HG03432 (cell line): ENCODE results near the gene NFKBIL1.
"Not testable (repeated sequence)": the region's sequence is repeated elsewhere in the genome, so short reads cannot be mapped to it uniquely, and the experiment has no call there.

ENCODE experiments used
- ATAC-seq: cut with Tn5 transposase; IDR thresholded peaks from one replicate; pipeline ENCODE4 v1.9.1; 2021; ENCODE audit warnings: mild to moderate bottlenecking, moderate library complexity; ENCODE audit not compliant: unreplicated experiment

NFKBIL1 gene

DNA sequence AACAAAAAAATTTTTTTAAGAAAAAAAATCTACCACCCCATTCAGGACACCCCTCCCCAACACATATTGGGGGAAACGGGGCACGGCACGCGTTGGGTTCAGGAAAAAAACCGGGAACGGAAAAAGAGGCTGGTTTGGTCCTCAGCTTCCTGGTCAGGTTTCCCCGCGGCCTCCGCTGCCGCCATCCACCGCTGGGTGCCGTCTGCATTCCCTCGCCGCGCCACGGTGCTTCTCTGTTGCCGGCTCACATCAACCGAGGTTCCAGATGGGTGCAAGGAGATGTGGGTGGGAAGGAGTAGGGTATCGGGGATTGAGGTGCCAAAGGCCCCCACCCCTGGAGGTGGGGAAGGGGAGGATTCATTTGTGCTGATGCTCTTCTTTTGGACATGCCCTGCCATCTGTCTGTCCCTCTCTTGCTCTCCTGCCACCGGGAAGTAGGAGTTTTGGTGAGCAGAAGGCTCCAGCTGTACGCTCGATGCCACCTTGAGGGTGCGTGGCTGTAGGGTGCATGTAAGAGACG lies 12.8 kb upstream of the NFKBIL1 start:
- ATAC-seq, result no peak

DNA sequence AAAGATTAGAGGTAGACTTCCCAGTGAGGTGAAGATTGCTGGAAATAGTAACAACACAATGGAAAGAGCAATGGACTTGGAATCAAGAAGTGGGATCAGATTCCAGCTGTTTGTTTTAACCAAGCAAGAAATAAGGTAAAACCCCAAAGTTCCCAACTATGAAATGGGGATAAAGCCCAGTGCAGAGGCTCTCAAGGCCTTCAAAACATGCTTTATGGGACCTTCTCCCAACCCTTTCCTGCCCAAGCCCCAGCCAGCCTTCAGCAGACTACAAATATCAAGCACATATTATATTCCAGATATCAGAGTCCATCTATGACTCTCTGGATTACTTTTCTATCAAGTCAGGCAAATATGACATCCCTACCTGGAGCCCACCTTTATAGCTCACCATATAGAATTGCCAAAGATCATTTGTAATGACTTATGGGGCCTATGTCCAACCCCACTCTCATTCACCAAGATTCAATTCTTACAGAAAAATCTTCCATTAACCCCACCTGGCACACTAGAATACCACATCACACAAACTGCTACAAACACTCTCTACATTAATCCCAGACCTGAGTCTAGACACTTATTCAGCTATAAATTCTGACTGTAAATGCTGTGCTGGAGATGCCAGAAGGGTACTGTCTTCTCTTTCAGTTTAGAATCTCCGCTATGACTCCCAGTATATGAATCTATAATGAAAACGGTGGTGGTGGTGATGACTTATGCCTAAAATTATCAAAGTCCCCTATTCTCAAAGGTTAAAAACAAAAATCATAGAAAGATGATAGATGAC lies 11.7 kb upstream of the NFKBIL1 start:
- no peak for ATAC-seq

DNA sequence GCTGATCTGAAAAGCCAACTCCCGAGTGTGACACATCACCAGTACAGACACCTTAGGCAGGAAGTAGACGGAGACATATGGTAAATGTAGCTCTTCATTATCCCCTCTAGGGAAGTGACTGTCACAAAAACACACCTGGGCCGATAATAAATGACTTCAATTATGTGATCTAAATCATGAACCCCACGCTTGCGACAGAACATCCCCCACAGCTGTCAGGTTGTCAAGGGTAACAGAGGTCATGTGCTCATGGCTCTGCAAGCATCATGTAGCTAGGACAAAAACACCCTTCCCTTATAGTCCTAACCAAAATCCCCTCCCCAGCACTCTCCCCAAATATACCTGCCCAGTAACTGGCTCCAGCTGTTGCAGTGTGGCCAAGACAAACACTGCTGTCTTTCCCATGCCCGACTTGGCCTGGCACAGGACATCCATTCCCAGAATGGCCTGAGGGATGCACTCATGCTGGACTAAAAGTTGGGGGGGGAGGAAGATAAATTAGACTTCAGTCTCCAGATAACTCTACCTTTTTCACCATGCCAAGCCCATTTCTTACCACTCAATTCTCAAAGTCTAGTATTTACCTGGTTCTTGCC lies 8.5 kb upstream of the NFKBIL1 start:
- ATAC-seq, result no peak

DNA sequence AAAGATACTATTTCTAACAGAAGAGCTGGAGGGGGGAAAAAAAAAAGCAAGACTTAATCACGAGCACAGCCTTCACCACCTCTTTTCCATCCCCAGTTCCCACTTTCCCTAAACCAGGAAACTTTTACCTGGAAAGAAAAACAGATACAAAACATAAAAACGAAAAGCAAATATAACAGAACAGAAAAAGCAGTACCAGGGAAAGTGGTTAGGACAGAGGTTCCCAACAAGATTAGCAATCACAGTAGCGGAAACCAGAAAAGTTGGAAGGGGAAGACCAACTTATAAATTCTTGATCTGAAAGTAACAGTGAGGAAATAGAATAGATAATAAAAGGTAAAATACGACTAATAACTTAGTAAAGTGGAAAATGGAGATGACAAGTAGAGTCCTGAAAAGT lies 6.8 kb upstream of the NFKBIL1 start:
- ATAC-seq, result no peak

DNA sequence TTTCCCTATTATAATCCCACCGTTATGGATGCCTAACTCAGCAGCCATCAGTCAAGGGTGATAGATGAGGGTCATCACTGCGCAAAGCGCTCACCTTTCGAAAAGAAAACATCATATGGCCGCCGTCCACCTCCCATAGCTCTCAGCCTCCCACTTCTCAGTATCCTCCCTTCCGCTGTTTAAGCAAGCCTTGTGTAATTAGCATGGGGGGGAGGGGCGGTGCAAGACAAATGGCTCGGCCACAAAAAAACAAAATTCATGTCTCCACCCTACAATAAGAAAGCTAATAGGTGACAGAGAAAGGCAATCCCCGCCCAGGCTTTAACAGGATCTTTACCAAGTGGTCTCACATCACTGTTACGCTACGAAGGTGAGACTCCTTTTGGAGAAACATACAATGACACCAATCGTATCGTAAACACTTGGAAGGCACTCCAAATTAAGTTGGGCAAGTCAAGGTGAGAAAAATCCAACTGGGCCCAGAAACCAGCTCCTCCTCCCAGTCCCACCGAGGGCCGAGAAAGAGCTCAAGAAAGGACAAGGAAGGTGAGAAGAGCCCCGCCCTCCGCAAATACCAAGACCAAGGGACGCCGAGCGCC lies 6.2 kb upstream of the NFKBIL1 start:
- no peak for ATAC-seq

DNA sequence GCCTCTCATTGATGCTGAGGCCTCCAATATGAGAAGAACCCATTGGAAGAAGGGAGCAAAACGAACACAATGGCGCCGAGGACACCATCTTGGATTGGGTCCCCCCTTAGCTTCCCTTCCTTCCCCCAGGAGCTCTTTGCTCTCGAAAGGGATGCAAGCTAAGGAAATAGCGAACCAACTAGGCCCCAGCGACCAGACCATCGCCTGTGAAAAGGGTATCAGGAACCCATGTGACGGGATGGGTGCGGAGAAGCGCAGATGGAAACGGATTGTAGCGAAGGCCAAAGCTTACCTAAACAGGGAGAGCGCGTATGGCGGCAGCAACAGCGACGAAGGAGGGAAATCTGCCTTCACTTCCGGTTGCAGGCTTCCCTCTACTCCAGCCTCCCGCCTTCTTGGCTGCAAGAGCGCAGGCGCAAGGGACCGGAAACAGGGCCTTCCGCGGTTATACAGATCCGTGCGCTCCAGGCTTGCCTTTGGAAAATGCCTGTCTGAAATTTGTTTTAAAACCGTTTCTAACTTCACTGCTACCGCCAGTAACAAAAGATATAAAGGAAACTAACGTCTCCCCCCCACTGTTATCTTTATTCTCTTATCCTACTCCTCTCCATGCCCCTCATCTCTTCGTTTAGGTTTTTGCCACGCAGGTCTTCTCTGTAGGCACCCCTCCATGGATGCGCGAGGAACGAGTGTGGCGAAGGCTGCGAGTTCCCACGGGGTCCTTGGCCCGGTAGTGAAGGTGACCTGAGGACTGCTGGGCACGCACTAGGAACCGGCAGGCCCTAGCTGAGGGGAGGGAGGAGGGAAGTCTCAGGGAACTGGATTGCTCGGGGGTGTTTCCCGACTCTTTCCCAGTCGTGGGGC lies 5.5 kb upstream of the NFKBIL1 start, which contains the start of gene DDX39B:
Gene DDX39B, minus strand, starts transcription at position 346 of the 864 bp plus-strand sequence. CDS start 1,471 bp downstream, outside the sequence.
- ATAC-seq, result peak; percentile 76

DNA sequence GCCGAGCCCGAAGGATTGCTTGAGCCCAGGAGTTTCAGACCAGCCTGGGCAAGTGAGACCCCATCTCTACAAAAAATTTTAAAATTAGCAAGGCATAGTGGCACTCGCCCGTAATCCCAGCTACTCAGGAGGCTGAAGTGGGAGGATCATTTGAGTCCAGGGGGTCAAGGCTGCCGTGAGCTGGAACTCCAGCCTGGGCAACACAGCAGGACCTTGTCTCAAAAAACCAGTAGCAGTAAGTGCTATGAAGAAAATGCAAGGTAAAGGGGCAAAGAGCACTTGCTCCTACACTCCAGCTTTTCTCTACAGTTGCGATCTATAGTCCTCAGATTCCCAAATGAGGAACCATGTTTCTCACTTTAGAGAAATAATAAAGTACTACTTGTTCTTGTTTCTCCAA lies 3.8 kb upstream of the NFKBIL1 start:
- ATAC-seq, result no peak

DNA sequence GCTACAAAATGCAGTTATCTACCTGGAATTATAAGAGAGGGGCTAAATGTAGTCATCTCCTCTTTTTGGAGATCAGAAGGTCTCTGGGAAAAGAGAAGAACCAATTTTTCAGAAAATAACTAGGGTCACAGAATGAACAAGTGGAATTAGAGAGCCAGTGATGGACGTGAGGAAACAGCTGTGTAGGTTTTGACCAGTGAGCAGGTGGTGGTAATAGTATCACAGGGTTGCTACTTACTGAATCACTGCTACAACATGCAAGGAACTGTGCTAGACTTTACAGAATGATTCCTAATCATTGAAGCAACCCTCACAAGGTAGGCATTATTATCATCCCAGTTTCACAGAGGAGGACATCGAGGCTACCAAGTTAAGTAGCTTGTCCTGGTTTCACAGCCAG lies 2.7 kb upstream of the NFKBIL1 start:
- ATAC-seq, result no peak

DNA sequence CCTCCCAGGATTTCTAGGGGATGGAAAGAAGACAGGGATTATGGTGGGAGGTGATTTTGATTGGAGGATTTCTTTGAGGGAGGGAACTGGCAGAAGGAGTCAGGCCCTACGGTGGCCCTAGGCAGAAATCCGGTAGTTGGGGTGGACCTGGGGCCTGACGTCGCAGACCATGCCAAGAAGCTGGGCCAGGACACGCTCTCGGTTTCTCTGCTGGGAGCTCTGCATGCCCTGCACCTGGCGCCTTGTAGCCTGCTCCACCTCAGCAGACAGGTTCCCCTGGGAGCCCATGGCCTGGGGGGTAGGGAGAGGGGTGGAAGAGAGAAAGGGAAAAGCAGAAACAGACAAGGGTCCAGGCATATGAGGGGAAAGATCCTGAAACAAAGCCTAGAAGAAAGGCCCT lies 2.1 kb upstream of the NFKBIL1 start:
- ATAC-seq, result no peak

DNA sequence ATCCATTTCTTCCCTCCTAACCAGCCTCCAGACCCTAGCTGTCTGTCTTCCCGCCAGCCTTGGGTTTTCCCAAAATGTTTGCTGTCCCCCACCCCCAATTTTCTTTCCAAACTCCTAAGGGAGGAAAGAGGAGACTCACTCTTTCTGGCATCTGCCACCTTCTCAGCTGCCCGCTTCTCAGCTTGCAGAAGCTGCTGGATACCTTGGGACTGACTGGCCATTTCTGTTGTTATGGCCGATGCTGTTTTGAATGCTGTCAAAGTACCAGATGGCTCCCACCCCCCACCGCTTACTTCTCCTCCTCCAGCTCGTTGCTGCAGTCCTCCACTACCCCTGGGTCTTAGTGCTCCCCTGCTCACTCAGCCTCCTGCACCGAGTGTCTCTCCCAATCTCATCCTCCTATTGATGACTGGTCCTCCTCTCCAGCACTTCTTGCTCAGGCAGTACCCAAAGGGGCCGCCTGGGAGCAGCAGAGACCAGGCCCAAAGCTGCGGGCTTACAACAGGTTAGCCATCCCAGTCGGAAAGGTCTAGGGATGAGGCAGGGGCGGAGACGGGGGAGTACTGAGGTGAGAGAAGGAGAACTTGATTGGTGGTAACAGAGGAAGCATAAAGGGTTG lies 960 bp upstream of the NFKBIL1 start, which contains the start of gene ATP6V1G2:
Gene ATP6V1G2, minus strand, starts transcription at position 270 of the 619 bp plus-strand sequence. Its CDS starts 49 bp downstream, at position 221.
- ATAC-seq, result peak; percentile 43

DNA sequence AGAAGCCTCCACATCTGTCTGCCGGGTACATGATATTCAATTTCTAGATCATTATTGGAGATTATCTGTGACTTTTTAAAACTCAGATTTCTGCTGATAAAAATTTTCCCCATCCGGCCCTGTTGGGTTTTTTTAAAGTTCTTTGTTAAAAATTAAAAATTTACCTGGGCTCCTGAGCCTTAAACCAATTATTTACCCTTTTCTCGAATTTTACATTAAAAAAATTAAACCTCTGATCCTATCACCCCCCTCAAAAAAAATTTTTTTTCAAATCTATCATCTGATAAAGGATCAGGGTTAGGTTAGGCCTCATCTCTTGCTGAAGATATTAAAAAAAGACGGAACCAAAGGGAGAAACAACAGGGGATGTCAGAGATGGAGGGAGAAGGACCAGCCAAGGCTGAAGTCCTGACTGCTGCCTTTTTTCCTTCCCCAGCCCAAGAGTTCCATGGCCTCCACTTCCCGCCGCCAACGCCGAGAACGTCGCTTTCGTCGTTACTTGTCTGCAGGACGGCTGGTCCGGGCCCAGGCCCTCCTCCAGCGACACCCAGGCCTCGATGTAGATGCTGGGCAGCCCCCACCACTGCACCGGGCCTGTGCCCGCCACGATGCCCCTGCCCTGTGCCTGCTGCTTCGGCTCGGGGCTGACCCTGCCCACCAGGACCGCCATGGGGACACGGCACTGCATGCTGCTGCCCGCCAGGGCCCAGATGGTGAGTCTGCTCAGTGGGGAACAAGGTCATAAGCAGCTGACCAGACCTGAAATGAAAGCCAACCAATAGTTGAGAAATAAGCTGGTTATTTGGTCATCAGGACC lies 527 bp downstream of the NFKBIL1 start:
- ATAC-seq, result no peak

DNA sequence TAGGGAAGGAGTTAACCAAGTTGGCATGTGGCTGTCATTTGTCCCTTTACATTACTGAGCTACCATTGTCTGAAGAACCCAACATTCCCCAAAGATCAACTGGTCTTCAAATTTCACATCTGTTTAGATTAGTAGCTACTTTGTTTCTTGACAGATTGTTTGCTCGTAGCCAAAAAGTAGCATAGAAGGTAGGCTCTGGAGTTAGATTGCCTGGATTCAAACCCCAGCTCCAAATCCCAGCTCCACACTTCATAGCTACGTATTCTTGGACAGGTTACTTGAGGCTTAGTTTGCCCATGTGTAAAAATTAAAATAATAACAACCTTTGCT lies 1.1 kb downstream of the NFKBIL1 start:
- no peak for ATAC-seq

DNA sequence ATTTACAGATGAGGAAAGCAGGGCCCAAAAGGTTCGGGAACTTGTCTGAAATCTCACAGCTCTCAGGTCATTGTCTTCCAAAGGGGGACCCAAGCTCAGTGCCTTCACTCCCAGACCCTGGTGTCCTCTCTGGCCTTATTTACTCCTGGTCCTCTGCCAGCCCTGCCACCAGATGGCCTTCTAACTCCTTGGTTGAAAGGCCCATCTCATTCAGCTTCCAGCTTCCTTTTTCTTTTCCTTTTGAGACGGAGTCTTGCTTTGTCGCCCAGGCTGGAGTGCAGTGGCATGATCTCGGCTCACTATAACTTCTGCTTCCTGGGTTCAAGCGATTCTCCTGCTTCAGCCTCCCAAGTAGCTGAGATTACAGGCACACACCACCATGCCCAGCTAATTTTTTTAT lies 4.0 kb downstream of the NFKBIL1 start:
- ATAC-seq, result not testable (repeated sequence)

DNA sequence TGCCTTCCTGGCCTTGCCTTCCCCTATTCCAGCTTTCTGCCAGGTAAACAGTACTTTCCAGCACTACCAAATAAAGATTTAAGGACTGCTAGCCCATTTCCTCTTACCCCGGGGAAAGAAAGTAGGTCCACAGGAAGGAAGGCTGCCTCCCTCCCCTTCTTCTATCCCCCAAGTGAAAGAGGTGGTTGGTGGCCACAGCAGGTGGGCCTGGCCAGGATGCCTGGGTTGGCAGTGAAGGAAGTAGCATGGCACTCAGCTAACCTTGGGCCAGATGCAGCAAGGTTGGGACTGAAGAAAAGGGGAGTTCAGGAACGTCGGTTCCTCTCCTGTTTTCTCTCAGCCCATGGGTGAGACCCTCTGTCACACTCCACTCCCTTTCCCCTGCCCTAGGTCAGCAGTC lies 8.9 kb downstream of the NFKBIL1 start:
- no peak for ATAC-seq

DNA sequence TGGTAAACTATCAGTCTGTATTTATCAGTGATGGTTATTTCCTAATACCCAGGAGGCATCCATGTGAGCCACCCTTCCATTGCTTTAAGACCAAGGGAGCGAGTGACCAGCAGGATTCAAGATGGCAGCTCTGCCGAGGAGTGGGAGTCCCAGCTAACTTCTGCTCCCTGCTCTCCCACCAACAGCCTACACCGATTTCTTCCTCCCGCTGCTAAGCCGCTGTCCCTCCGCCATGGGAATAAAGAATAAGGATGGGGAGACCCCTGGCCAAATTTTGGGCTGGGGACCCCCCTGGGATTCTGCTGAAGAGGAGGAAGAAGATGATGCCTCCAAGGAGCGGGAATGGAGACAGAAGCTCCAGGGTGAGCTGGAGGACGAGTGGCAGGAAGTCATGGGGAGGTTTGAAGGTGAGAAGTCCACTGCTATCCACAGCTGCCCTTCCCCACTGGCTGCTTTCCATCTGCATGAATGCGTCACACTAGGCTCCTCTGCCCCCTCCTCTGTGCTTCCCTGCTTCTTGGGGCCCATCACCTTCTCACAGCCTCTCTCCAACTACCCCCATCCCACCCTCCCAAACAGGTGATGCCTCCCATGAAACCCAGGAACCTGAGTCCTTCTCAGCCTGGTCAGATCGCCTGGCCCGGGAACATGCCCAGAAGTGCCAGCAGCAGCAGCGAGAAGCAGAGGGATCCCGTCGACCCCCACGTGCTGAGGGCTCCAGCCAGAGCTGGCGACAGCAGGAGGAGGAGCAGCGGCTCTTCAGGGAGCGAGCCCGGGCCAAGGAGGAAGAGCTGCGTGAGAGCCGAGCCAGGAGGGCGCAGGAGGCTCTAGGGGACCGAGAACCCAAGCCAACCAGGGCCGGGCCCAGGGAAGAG lies 10.3 kb downstream of the NFKBIL1 start:
- ATAC-seq, result no peak

DNA sequence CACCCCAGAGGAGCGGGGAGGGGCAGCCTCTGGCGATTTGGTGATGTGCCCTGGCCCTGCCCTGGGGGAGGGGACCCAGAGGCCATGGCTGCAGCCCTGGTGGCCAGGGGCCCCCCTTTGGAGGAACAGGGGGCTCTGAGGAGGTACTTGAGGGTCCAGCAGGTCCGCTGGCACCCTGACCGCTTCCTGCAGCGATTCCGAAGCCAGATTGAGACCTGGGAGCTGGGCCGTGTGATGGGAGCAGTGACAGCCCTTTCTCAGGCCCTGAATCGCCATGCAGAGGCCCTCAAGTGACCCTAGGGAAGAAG lies 10.9 kb downstream of the NFKBIL1 start:
- no peak for ATAC-seq

DNA sequence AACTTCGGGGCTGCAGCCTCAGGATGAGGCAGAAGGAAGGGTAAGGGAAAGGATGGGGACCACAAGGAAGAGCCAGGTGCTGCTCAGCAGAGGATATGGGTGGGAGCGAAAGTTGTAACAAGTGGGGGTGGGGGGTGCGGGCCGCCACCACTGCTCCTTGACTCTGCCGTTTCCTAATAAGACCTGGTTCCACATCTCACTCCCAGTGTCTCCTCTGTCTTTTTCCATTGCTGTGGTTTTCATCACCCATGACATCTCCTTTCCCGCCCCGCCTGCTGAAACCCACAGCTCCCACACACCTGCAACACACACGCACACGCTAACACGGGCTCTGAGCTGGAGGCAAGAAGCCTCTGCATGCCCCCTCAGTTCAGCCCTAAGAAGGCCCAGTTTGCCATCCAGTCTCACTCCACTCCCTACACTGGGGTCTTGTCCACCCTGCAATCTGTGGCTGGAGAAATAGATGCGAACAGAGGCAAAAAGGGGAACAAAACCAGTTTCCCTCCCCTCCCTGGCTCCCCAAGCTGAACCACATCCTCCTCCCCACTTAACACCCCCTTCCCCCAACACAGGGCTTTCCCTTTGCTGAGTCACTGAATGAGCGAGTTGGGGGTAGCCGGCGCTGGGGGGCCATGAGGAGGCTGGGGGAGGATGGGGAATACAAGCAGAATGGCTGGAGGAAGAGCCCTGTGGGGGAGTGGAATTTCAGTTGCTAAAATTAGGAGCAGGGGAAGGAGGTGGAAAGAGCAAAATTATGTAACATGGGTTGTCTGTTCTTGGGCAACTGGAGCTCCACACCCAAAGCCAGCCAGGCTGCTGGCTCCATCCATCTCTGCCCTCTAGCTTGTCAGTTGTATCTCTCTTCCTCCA lies 11.5 kb downstream of the NFKBIL1 start:
- no peak for ATAC-seq

DNA sequence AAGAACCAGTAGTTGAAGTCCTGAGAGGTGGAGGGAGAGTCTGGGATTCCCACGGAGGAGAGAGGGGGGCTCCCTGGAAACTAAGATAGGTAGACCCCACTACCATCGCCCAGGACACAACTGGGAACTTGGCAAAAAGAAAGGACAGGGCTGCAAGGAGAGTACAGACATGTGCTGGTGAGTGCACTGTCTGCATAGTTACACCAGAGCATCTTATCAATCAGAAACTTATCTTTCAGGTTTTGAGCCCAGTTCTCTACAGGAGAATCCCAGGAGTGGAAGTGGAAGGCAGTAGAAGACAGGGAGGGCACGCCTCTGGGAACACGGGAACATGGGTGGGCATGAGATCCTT lies 12.2 kb downstream of the NFKBIL1 start:
- ATAC-seq, result no peak
